ENCODE data around the gene GDF3. TPM values are rescaled to one million over a fixed set of nuclear protein-coding genes. Genes with fewer than 3 reads are reported as not detected.

Gene GDF3
- total and polyA plus RNA-seq, 9 donors, result 0.23 to 1.0 (median 0.30) TPM; not detected in 3

DNA sequence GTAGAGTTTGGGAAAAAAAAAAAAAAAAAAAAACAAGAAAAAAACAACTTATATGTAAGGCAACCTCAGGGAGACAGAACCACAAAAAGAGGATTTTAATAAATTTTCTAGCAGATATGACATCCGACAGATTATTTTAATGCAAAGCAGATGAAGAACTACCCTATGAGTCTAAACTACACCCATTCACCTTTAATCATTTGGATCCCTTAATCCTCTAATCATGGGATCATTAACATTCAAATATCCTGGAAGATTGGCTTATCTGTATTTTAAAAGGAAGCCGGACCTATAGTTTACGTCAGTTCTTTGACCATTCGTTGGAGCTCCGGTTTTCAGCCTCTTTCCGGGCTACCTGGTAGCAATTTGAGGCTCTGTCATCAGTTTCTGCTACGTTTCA is 15.6 kb upstream of the GDF3 start, which contains the start of gene DPPA3:
Gene DPPA3, plus strand, starts transcription at position 301 of the 400 bp plus-strand sequence. CDS start 138 bp downstream, outside the sequence.
- H3K4me3 ChIP-seq, result no peak within 1 kb of the TSS
- H3K27ac ChIP-seq, result no peak within 1 kb of the TSS
- no peaks in the 10 kb centered on the region for H3K27me3 ChIP-seq
- intact Hi-C loops (cut with DNase I), result no loop called here
- WGBS, 3 donors, result 72 to 84% (median 78%) methylated on average over 7 of the region's 7 CpGs
- H3K9me3 ChIP-seq, result no peaks in the 10 kb centered on the region
- no peak for DNase-seq
- TF ChIP-seq EP300 (IDR thresholded peaks at IDR 0.05) (no peak), POLR2A (IDR thresholded peaks at IDR 0.05) (no peak)
- TF ChIP-seq, protein P1, sequence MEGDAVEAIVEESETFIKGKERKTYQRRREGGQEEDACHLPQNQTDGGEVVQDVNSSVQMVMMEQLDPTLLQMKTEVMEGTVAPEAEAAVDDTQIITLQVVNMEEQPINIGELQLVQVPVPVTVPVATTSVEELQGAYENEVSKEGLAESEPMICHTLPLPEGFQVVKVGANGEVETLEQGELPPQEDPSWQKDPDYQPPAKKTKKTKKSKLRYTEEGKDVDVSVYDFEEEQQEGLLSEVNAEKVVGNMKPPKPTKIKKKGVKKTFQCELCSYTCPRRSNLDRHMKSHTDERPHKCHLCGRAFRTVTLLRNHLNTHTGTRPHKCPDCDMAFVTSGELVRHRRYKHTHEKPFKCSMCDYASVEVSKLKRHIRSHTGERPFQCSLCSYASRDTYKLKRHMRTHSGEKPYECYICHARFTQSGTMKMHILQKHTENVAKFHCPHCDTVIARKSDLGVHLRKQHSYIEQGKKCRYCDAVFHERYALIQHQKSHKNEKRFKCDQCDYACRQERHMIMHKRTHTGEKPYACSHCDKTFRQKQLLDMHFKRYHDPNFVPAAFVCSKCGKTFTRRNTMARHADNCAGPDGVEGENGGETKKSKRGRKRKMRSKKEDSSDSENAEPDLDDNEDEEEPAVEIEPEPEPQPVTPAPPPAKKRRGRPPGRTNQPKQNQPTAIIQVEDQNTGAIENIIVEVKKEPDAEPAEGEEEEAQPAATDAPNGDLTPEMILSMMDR (IDR thresholded peaks at IDR 0.05), result no peak
- H3K4me1 ChIP-seq (ENCODE audit: insufficient read depth), result no peaks in the 10 kb centered on the region
- H3K36me3 ChIP-seq, result no peaks in the 10 kb centered on the region

DNA sequence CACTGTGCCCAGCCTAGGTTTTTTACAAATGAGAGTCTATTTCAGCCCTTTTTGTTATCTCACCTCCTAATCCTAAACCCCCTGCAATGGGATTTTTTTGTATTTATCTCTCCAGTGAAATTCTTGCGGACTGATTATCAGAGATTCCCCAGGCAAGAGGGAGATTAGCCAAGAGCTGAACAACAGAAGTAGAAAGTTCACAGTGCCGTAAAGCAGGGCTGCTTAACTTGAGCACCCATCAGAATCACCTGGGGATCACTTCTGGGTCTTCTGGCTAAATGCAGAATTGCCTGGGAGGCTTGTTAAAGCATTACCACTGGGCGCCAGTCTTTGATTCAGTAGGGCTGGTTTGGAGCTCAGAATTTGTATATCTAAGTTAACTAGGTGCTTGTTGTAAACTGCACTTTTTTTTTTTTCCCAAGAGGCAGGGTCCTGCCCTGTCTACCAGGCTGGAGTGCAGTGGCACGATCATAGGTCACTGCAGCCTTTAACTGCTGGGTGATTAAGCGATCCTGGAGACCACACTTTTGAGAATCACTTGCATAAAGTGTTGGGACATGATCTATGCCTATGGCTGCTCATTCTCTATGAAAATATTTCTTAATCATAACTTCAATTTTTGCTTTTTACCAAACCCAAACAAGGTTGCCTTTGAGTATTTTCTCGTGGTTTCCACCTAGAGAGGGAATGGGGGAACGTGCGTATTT is 14.5 kb upstream of the GDF3 start:
- intact Hi-C loops (cut with DNase I), result no loop called here
- DNase-seq, result no peak
- H3K27me3 ChIP-seq, result no peaks in the 10 kb centered on the region
- no peak overlapping the region for H3K4me3 ChIP-seq
- WGBS, 3 donors, result 59 to 75% (median 59%) methylated on average over 8 of the region's 8 CpGs
- H3K27ac ChIP-seq, result no peak overlapping the region
- TF ChIP-seq POLR2A (IDR thresholded peaks at IDR 0.05), result no peak
- TF ChIP-seq EP300 (IDR thresholded peaks at IDR 0.05), result no peak
- TF ChIP-seq, protein P1 (IDR thresholded peaks at IDR 0.05), result no peak
- no peaks in the 10 kb centered on the region for H3K9me3 ChIP-seq
- no peaks in the 10 kb centered on the region for H3K36me3 ChIP-seq
- no peaks in the 10 kb centered on the region for H3K4me1 ChIP-seq (ENCODE audit: insufficient read depth)

DNA sequence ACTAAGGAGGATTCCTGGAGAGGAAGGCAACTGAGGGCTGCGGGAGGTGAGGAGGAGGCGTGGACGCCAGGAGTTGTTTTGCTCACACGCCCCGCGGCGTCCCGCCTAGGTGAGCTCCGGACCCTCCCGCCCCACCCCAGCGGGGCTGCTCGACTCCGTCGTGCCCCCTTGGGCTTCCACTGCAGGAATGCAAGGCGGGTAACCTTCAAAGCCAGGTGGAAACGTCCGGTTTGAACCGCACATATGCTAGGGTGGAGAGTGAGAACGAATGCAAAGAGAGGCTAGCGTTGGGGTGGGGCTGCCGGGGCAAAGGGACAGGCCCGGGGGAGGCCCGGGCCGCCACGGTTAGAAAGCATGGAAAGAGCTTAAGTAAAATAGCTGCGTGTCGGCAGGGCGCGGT is 10.3 kb upstream of the GDF3 start:
- no peak overlapping the region for H3K4me3 ChIP-seq
- H3K27ac ChIP-seq, result no peak overlapping the region
- intact Hi-C loops (cut with DNase I), result no loop called here
- H3K4me1 ChIP-seq (ENCODE audit: insufficient read depth), result no peaks in the 10 kb centered on the region
- TF ChIP-seq, protein P1 (IDR thresholded peaks at IDR 0.05), result no peak
- no peak for TF ChIP-seq POLR2A (IDR thresholded peaks at IDR 0.05)
- no peak for TF ChIP-seq EP300 (IDR thresholded peaks at IDR 0.05)
- H3K9me3 ChIP-seq, result no peaks in the 10 kb centered on the region
- no peaks in the 10 kb centered on the region for H3K36me3 ChIP-seq
- no peaks in the 10 kb centered on the region for H3K27me3 ChIP-seq
- no peak for DNase-seq
- WGBS, 3 donors, result 85 to 88% (median 85%) methylated on average over 29 of the region's 29 CpGs

- no peak for DNase-seq
- intact Hi-C loops (cut with DNase I), result no loop called here
- no peaks in the 10 kb centered on the region for H3K4me1 ChIP-seq (ENCODE audit: insufficient read depth)
- TF ChIP-seq EP300 (IDR thresholded peaks at IDR 0.05), result no peak
- TF ChIP-seq, protein P1 (IDR thresholded peaks at IDR 0.05), result no peak
- TF ChIP-seq POLR2A (IDR thresholded peaks at IDR 0.05), result no peak
- 28 to 57% (median 42%) methylated on average over 10 of the region's 10 CpGs for WGBS, 3 donors
- no peak overlapping the region for H3K4me3 ChIP-seq
- H3K36me3 ChIP-seq, result no peaks in the 10 kb centered on the region
- no peaks in the 10 kb centered on the region for H3K9me3 ChIP-seq
- H3K27ac ChIP-seq, result no peak overlapping the region
- H3K27me3 ChIP-seq, result no peaks in the 10 kb centered on the region
Observed at GRCh38 chr12:7695237-7695560, 376 bp downstream of the GDF3 start.

Measured in ovary (tissue), 9 donors.